Prostate gland (tissue), 2 donors: ENCODE data around the gene AKNA. TPM values are rescaled to one million over a fixed set of nuclear protein-coding genes. Genes with fewer than 3 reads are reported as not detected.

Experiments used
- DNase-seq: peaks from one replicate; pipeline ENCODE4 v3.0.0-alpha.2; 2019; ENCODE audit warnings: low spot score
- H3K27ac ChIP-seq, 2 donors: fragments of 200-600 bp; sonication (generic); 2 replicates each; pipeline ENCODE4 v1.5.1; 2017 to 2019
- H3K27me3 ChIP-seq: fragments of 200-600 bp; sonication (generic); replicated peaks from 2 replicates; pipeline ENCODE4 v1.5.1; 2019; ENCODE audit not compliant: insufficient read depth
- H3K36me3 ChIP-seq, 2 donors: fragments of 200-600 bp; sonication (generic); 1 replicate in 1 of 2; 2 replicates in 1 of 2; pipeline versions ENCODE4 v1.5.1 to v1.8.1; 2017 to 2019
- H3K4me1 ChIP-seq: fragments of 200-600 bp; sonication (generic); replicated peaks from 2 replicates; pipeline ENCODE4 v1.5.1; 2019
- H3K4me3 ChIP-seq, 2 donors: fragments of 200-600 bp; sonication (generic); 2 replicates each; pipeline ENCODE4 v1.5.1; 2017 to 2019
- H3K9me3 ChIP-seq: fragments of 200-600 bp; sonication (generic); 2 replicates; pipeline ENCODE4 v1.5.1; 2017
- POLR2A ChIP-seq: fragments of 450-650 bp; IDR thresholded peaks from one replicate; pipeline ENCODE4 v1.6.1; 2016; ENCODE audit warnings: antibody characterized with exemption, mild to moderate bottlenecking
- POLR2AphosphoS5 ChIP-seq: sonication (generic); formaldehyde crosslinking; IDR thresholded peaks from one replicate; pipeline ENCODE4 v1.6.1; 2017; ENCODE audit warnings: antibody characterized with exemption
- WGBS: methylation state at CpG from one replicate; pipeline ENCODE4 v1.1.5; 2018; 5-methylcytosine and 5-hydroxymethylcytosine counted together
- intact Hi-C: fragments of 100-400 bp; cut with DNase I; formaldehyde crosslinking; loops from one replicate; pipeline ENCODE4 v1.14.2; 2022
- total RNA-seq, 2 donors: library from RNA; depleted of rRNA; stranded (reverse); fragments of >200 nt; gene quantifications; one replicate each; pipeline ENCODE4 v1.1.0, GENCODE V29; 2016
- TF ChIP-seq, protein P1 (sequence below), 4 experiments: fragments of 200-600 bp in 2 of 4; fragments of 450-650 bp in 2 of 4; sonication (generic) in 2 of 4; IDR thresholded peaks; 1 replicate in 3 of 4; 2 replicates in 1 of 4; pipeline ENCODE4 v1.5.1; 2016 to 2019; ENCODE audit warnings: antibody characterized with exemption in 4 of 4, mild to moderate bottlenecking in 2 of 4, moderate library complexity in 2 of 4

Gene AKNA
- total RNA-seq, 2 donors from 2014 or later = 20.5 to 30.1 TPM

DNA sequence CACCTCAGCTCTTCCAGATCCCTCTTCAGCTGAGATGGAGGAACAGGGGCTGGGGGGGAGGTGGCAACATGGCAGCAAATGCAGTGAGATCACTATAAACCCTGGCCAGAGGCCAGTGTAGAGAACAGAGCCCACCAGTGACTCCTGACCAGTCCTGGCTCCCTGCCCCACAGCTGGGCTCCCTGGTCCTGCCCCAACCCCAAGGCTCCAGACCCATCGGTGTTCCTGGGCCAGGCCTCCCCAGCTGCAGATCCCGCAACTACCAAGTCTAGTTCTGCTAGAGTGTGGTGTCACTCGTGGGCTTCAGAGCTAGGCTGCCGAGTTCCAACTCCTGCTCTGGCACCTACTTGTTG, 16.8 kb downstream of the AKNA start:
- H3K36me3 ChIP-seq = no peaks in the 10 kb centered on the region
- H3K4me3 ChIP-seq = no peak overlapping the region
- H3K27me3 ChIP-seq = no peaks in the 10 kb centered on the region
- 85% methylated on average over 3 of the region's 4 CpGs for WGBS
- TF ChIP-seq POLR2A (no peak), POLR2AphosphoS5 (no peak)
- TF ChIP-seq, protein P1, sequence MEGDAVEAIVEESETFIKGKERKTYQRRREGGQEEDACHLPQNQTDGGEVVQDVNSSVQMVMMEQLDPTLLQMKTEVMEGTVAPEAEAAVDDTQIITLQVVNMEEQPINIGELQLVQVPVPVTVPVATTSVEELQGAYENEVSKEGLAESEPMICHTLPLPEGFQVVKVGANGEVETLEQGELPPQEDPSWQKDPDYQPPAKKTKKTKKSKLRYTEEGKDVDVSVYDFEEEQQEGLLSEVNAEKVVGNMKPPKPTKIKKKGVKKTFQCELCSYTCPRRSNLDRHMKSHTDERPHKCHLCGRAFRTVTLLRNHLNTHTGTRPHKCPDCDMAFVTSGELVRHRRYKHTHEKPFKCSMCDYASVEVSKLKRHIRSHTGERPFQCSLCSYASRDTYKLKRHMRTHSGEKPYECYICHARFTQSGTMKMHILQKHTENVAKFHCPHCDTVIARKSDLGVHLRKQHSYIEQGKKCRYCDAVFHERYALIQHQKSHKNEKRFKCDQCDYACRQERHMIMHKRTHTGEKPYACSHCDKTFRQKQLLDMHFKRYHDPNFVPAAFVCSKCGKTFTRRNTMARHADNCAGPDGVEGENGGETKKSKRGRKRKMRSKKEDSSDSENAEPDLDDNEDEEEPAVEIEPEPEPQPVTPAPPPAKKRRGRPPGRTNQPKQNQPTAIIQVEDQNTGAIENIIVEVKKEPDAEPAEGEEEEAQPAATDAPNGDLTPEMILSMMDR (IDR thresholded peaks at IDR 0.05) = no peak
- intact Hi-C loops = no loop called here
- no peaks in the 10 kb centered on the region for H3K4me1 ChIP-seq
- no peak overlapping the region for H3K27ac ChIP-seq
- H3K9me3 ChIP-seq = no peaks in the 10 kb centered on the region
- no peak for DNase-seq

DNA sequence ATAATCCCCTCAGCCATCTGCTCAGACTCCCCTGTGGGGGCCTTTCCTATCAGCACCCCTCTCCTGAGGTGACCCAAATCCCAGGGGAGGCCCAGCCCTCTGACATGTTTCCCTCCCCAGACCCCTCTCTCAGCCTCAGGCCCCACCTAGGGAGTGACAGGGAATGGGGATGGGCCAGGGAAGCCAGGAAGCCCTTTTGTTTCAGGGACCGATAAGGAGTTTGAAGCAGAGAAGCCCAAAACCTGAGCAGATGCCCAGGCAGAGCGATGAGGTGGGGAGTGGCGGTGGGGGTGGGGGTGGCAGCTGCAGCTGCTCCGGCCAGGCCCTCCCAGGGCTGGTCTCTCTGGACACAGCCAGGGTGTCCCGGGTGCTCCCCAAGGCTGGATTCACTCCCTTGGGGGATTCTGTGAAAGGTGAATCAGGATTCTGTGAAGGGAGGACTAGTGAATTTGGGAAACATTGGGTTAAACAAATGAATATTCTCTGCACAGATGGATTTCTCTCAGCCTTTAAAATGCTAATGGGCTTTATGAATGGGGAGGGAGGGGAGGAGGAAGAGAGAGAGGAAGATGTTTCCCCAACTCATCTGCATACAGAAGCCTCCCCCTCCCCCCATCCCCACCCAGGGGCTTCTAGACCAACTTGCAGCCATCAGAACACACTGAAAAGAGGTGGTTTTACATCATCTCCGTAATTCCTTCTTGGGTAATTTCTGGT, 17.4 kb downstream of the AKNA start:
- no peaks in the 10 kb centered on the region for H3K36me3 ChIP-seq
- H3K9me3 ChIP-seq = no peaks in the 10 kb centered on the region
- H3K27ac ChIP-seq = no peak overlapping the region
- no peak for DNase-seq
- H3K4me1 ChIP-seq = no peaks in the 10 kb centered on the region
- no peak for TF ChIP-seq POLR2A
- TF ChIP-seq POLR2AphosphoS5 = no peak
- no peaks in the 10 kb centered on the region for H3K27me3 ChIP-seq
- no peak overlapping the region for H3K4me3 ChIP-seq
- WGBS = 75% methylated on average over 6 of the region's 6 CpGs
- intact Hi-C loops = no loop called here

DNA sequence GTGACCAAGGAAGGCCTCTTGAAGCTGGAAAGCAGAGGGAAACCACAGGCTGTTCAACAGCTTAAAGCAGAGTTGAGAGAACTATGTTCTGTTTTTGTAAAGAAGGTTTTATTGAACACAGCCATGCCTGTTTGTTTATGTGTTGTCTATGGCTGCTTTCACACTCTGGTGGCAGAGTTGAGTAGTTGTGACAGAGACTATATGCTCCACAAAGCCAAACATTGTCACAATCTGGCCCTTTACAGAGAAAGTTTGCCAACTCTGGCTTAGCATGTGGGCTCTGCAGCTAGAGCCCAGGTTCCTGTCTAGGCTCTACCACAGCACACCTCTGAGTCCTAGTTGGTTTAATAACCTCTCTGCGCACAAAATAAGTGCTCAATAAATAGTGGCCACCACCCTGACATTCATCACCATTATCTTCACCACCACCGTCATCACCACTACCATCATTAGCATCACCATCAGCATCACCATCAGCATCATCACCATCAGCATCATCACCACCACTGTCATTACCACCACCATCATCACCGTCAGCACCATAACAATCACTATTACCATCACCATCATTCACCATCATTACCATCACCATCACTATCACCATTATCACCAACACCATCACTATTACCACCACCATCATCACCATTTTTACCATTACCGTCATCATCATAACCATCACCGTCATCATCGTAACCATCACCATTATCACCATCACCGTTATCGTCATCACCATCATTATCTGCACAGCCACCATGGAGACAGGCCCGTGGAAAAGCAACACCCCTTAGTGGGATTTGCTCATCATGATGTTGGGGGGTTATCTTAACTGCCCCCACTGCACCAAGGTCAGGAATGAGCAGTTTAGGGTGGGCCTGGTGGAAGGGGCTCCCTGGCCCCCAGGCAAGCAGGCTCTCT, 18.3 kb downstream of the AKNA start:
- H3K9me3 ChIP-seq = no peaks in the 10 kb centered on the region
- H3K4me3 ChIP-seq = no peak overlapping the region
- 95% methylated on average over 9 of the region's 9 CpGs for WGBS
- H3K27me3 ChIP-seq = no peaks in the 10 kb centered on the region
- TF ChIP-seq POLR2A (no peak), POLR2AphosphoS5 (no peak)
- TF ChIP-seq, protein P1 (IDR thresholded peaks at IDR 0.05) = no peak
- DNase-seq = no peak
- no peaks in the 10 kb centered on the region for H3K36me3 ChIP-seq
- intact Hi-C loops = no loop called here
- H3K27ac ChIP-seq = no peak overlapping the region
- no peaks in the 10 kb centered on the region for H3K4me1 ChIP-seq

DNA sequence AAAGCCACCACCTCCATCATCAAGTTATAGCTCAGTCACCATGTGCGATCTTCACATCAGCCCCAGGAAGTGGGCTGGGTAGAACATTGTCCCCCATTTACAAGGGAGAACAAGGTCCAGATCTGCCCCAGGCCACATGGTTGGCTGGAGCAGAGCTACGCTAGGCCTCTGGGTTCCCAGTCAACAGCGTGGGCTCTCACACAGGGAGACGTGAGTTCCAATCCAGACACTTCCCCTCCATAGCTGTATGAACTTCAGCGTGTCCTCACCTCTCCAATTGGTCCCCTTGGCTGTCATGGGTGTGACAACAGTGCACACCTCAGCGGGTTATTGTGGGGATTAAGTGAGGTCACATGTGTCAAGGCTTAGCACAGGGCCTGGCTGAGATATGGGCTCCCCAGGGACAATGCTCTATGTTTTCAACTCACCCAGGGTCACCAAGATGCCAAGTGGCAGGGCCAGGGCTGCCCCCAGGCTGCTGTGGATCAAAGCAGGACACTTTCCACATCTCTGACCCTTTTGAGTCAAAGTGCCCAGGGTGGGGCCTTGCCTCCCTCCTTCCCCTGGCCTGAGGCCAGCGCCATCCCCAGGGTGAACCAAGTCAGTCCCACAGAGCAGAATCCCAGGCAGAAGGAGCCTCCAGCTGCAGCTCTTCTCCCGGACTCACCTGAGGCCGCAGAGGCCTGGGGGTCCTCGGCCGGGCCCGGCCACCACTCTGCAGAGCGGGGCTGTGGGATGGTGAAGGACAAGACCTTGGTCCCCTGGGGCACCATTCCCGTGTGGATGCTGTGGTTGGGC, 19.8 kb downstream of the AKNA start:
- Histone ChIP-seq H3K4me1 (no peaks in the 10 kb centered on the region), H3K36me3 (no peaks in the 10 kb centered on the region), H3K4me3 (no peak overlapping the region), H3K27ac (no peak overlapping the region), H3K9me3 (no peaks in the 10 kb centered on the region), H3K27me3 (no peaks in the 10 kb centered on the region)
- DNase-seq = no peak
- intact Hi-C loops = no loop called here
- TF ChIP-seq POLR2AphosphoS5 (no peak), POLR2A (no peak)
- TF ChIP-seq, protein P1 (IDR thresholded peaks at IDR 0.05) = no peak
- WGBS = 90% methylated on average over 14 of the region's 14 CpGs

DNA sequence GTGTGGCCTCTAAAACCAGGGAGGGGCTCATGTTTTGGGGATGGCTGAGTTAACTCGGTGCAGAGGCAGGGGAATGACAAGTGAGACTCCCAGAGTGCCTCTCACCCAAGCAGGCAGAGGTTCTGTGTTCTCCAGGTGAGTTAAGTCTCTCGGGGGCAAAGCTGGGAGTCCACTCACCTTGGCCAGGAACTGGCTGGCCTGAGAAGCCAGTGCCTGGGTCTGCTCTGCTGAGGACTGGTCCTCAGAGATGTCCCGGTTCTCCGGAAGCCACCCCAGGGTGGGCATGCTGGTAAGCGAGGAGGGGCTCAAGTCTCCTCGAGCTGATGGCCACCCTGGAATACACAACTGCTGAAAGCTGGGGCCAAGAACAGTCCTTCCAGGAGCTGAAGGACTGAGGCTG, 20.4 kb downstream of the AKNA start:
- no peaks in the 10 kb centered on the region for H3K27me3 ChIP-seq
- H3K4me3 ChIP-seq = no peak overlapping the region
- DNase-seq = no peak
- WGBS = 75% methylated on average over 6 of the region's 6 CpGs
- intact Hi-C loops = no loop called here
- no peaks in the 10 kb centered on the region for H3K9me3 ChIP-seq
- no peak overlapping the region for H3K27ac ChIP-seq
- TF ChIP-seq POLR2A (no peak), POLR2AphosphoS5 (no peak)
- TF ChIP-seq, protein P1 (IDR thresholded peaks at IDR 0.05) = no peak
- H3K4me1 ChIP-seq = no peaks in the 10 kb centered on the region
- H3K36me3 ChIP-seq = no peaks in the 10 kb centered on the region
